Lower leg skin (tissue), 3 donors: ENCODE data around the gene CDK5.

Source experiments
- CTCF ChIP-seq, 3 donors: fragments of 450-650 bp; IDR thresholded peaks; one replicate each; pipeline ENCODE4 v1.5.1; 2016; ENCODE audit warnings: antibody characterized with exemption in 3 of 3, mild to moderate bottlenecking in 3 of 3, moderate library complexity in 2 of 3
- POLR2A ChIP-seq, 2 donors: fragments of 450-650 bp; IDR thresholded peaks; one replicate each; pipeline ENCODE4 v1.6.1; 2016 to 2017; ENCODE audit warnings: antibody characterized with exemption in 2 of 2, mild to moderate bottlenecking in 1 of 2, moderate library complexity in 1 of 2

DNA sequence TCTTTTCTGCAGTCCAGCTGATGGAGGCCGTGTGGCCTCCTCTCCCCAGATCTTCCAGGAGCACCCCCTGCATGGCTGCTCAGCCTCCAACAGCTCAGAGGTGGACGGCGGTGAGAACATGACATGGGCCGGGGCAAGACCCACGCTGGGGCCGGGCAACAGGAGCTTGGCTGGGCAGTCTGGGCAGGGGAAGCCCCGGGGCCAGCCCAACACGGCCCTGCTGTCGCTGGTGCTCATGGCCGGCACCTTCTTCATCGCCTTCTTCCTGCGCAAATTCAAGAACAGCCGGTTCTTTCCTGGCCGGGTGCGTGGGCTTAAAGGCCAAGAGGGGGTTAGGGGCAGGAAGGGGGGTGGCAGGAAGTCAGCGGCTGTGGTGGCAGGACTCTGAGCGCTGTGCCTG, 16.3 kb upstream of the CDK5 start:
- no peak for TF ChIP-seq CTCF (IDR thresholded peaks at IDR 0.05)
- no peak for TF ChIP-seq POLR2A (IDR thresholded peaks at IDR 0.05)
